HEK293T (cell line): Measurements from ENCODE around the gene COPG2.

Experiments
- ARNT ChIP-seq: fragments of 450-650 bp; IDR thresholded peaks from 2 replicates; pipeline ENCODE4 v1.6.1; 2017; ENCODE audit warnings: mild to moderate bottlenecking
- BHLHE40 ChIP-seq: fragments of 450-650 bp; IDR thresholded peaks from 2 replicates; pipeline ENCODE4 v1.6.1; 2016; ENCODE audit warnings: mild to moderate bottlenecking, moderate library complexity, borderline replicate concordance
- CTBP1 ChIP-seq: fragments of 450-650 bp; IDR thresholded peaks from 2 replicates; pipeline ENCODE4 v1.6.1; 2016; ENCODE audit warnings: borderline replicate concordance
- ELF4 ChIP-seq: fragments of 450-650 bp; IDR thresholded peaks from 2 replicates; pipeline ENCODE4 v1.6.1; 2017; ENCODE audit warnings: antibody characterized with exemption
- FOXA1 ChIP-seq: fragments of 450-650 bp; IDR thresholded peaks from 2 replicates; pipeline ENCODE4 v1.6.1; 2016; ENCODE audit warnings: mild to moderate bottlenecking
- FOXM1 ChIP-seq: fragments of 450-650 bp; IDR thresholded peaks from 2 replicates; pipeline ENCODE4 v1.6.1; 2017; ENCODE audit warnings: mild to moderate bottlenecking, borderline replicate concordance
- LEF1 ChIP-seq: fragments of 450-650 bp; IDR thresholded peaks from 2 replicates; pipeline ENCODE4 v1.6.1; 2017; ENCODE audit warnings: mild to moderate bottlenecking, borderline replicate concordance
- NFRKB ChIP-seq: fragments of 450-650 bp; IDR thresholded peaks from 2 replicates; pipeline ENCODE4 v1.6.1; 2016; ENCODE audit warnings: mild to moderate bottlenecking, moderate library complexity
- SP1 ChIP-seq: fragments of 450-650 bp; IDR thresholded peaks from 2 replicates; pipeline ENCODE4 v1.6.1; 2017
- SUZ12 ChIP-seq: fragments of 450-650 bp; IDR thresholded peaks from 2 replicates; pipeline ENCODE4 v1.6.1; 2016; ENCODE audit warnings: mild to moderate bottlenecking
- ZNF384 ChIP-seq: fragments of 450-650 bp; IDR thresholded peaks from 2 replicates; pipeline ENCODE4 v1.6.1; 2016
- TF ChIP-seq, protein P1 (sequence below): fragments of 450-650 bp; IDR thresholded peaks from 2 replicates; pipeline ENCODE4 v1.6.1; 2016

DNA sequence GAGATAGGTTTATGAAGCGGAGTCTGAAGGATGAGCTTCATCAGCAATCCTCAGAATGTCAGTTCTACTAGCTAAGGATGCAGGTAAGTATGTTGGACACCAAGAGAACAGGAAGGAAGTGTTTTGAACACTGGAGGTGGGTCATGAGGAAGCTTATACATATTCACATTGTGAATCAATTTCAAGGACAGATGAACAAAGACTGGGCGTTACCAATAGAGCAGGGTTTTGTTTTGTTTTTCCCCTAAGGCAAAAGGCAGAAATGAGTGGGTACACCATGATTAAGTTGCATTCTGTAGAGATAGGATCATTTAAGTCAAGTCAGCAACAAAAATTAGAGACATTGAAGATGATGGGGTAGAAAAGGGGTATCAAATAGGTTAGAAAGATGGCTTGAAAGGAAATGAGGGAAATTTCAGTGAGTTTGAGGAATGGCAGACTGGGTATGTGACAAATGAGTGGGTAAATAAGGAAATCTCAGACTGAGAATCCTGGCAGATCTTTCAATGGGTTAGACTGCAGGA, 125.0 kb downstream of the COPG2 start:
- TF ChIP-seq, protein P1, sequence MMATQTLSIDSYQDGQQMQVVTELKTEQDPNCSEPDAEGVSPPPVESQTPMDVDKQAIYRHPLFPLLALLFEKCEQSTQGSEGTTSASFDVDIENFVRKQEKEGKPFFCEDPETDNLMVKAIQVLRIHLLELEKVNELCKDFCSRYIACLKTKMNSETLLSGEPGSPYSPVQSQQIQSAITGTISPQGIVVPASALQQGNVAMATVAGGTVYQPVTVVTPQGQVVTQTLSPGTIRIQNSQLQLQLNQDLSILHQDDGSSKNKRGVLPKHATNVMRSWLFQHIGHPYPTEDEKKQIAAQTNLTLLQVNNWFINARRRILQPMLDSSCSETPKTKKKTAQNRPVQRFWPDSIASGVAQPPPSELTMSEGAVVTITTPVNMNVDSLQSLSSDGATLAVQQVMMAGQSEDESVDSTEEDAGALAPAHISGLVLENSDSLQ: no peak
- TF ChIP-seq LEF1 (no peak), SP1 (no peak), ZNF384 (no peak), FOXM1 (no peak), ARNT (no peak), SUZ12 (no peak), CTBP1 (no peak), ELF4 (no peak), NFRKB (no peak), FOXA1 (no peak), BHLHE40 (no peak)
